ENCODE measurements around the gene ZNF263. TPM values are rescaled to one million over a fixed set of nuclear protein-coding genes. Genes with fewer than 3 reads are reported as not detected.
A peak's percentile ranks its signal among the peaks of the same experiment; 100 is the strongest.

ZNF263 gene
- total and polyA plus RNA-seq, 10 of the 15 experiments (the other 5 are each of a cell fraction or from before 2014, with no cell fraction given) = 4.7 to 45.6 (median 24.5) TPM

DNA sequence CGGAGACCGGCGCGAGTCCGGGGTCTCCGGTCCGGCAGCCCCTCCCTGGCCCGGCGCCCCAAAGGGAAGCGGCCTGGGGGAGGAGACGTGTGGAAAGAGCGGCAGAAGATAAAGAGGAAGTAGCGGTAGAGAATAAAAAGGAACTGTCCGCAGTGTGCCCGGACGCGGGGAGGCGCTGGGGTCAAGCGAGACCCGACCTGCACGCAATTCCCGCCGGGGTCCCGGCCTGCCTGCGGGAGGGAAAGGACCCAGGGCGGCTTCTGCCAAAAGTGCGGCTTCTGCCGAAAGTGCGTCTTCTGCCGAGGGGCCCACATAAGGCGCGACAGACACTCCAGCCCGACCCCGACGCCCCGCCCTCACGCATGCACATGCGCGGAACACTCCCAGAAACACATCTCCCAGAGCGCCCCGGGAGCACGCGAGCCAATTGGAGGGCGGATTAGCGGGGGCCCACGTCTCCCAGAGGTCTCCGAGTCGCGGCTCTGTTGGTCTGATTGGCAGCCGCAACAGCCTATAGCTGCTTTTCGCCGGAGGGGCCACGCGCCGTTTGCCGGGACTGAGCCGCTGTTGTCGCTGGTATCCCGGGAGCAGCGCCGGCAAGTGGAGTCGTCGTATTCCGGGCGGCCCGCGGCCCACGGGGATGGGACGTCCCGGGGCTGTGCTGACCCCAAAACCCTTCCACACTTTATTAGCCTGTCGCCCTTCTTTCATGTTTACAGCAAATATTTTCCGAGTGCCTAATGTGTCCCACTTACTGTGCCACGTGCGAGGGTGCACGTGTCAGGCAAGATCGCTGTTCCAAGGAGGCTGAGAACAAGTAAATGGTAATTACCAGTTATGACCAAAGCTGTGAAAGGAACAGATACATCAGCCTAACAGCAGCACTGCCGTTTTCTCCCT is 18.9 kb upstream of the ZNF263 start (continued):
- TF ChIP-seq ZNF217 (IDR thresholded peaks at IDR 0.05) = 0 out of 2 replicates have a peak, but pooled peaks have one; percentile 27
- TF ChIP-seq RAD21 (IDR thresholded peaks at IDR 0.05; ENCODE audit: insufficient read depth, low read depth, low read length) = peak; percentile 45; the same call in 1 of the 2 replicates
- peak; percentile 28 to 74; a peak in 3 of 4 replicates for TF ChIP-seq SRF (IDR thresholded peaks at IDR 0.05; ENCODE audit: low read depth in 2 of 2, low read length in 2 of 2)
- peak; percentile 95 for TF ChIP-seq DPF2 (IDR thresholded peaks at IDR 0.05)
- TF ChIP-seq MYB (IDR thresholded peaks at IDR 0.05; ENCODE audit: borderline replicate concordance, low read depth, low read length) = no peak
- TF ChIP-seq, protein P1, sequence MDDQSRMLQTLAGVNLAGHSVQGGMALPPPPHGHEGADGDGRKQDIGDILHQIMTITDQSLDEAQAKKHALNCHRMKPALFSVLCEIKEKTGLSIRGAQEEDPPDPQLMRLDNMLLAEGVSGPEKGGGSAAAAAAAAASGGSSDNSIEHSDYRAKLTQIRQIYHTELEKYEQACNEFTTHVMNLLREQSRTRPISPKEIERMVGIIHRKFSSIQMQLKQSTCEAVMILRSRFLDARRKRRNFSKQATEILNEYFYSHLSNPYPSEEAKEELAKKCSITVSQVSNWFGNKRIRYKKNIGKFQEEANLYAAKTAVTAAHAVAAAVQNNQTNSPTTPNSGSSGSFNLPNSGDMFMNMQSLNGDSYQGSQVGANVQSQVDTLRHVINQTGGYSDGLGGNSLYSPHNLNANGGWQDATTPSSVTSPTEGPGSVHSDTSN (IDR thresholded peaks at IDR 0.05; ENCODE audit: insufficient replicate concordance, low read depth, low read length) = peak; percentile 96
- TF ChIP-seq, protein P2, sequence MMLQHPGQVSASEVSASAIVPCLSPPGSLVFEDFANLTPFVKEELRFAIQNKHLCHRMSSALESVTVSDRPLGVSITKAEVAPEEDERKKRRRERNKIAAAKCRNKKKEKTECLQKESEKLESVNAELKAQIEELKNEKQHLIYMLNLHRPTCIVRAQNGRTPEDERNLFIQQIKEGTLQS (IDR thresholded peaks at IDR 0.05; ENCODE audit: borderline replicate concordance, extremely low read depth, low read depth, low read length) = no peak
- TF ChIP-seq POLR2AphosphoS5 (IDR thresholded peaks at IDR 0.05; ENCODE audit: low read length) = peak; percentile 70
- peak; percentile 19; the same call in 1 of the 2 replicates for TF ChIP-seq SMAD5 (IDR thresholded peaks at IDR 0.05; ENCODE audit: low read depth)
- 0 out of 4 replicates have a peak, but pooled peaks of 1 of the 2 experiments have one; percentile 18 for TF ChIP-seq EP300 (IDR thresholded peaks at IDR 0.05; ENCODE audit: borderline replicate concordance in 1 of 2, control insufficient read depth in 1 of 2, low read depth in 2 of 2, low read length in 2 of 2)
- 0 out of 2 replicates have a peak, but pooled peaks have one; percentile 16 for TF ChIP-seq TARDBP (IDR thresholded peaks at IDR 0.05; ENCODE audit: borderline replicate concordance)
- 0 out of 2 replicates have a peak, but pooled peaks have one; percentile 34 for TF ChIP-seq RB1 (IDR thresholded peaks at IDR 0.05; ENCODE audit: borderline replicate concordance)
- no peak for TF ChIP-seq CEBPB (IDR thresholded peaks at IDR 0.05; ENCODE audit: borderline replicate concordance in 1 of 2, low read depth in 2 of 2, low read length in 2 of 2)
- TF ChIP-seq ZSCAN29 (IDR thresholded peaks at IDR 0.05) = no peak
- peak; percentile 65 to 87 for TF ChIP-seq BHLHE40 (IDR thresholded peaks at IDR 0.05; ENCODE audit: borderline replicate concordance in 1 of 2, low read depth in 2 of 2, low read length in 1 of 2)
- no peak for TF ChIP-seq SREBF2 (IDR thresholded peaks at IDR 0.05; ENCODE audit: low read length)
- no peak for TF ChIP-seq ZNF622 (IDR thresholded peaks at IDR 0.05)
- peak; percentile 10; the same call in 1 of the 2 replicates for TF ChIP-seq TAF1 (IDR thresholded peaks at IDR 0.05; ENCODE audit: borderline replicate concordance, low read depth, low read length)
- no peak for TF ChIP-seq POU2F2 (IDR thresholded peaks at IDR 0.05; ENCODE audit: borderline replicate concordance, low read depth, low read length)
- peak; percentile 60; the same call in 1 of the 2 replicates for TF ChIP-seq SIN3A (IDR thresholded peaks at IDR 0.05; ENCODE audit: low read depth, low read length)
- peak; percentile 61; the same call in 1 of the 2 replicates for TF ChIP-seq RAD51 (IDR thresholded peaks at IDR 0.05)
- 0 out of 2 replicates have a peak, but pooled peaks have one; percentile 24 for TF ChIP-seq ZNF24 (IDR thresholded peaks at IDR 0.05)
- TF ChIP-seq YBX1 (IDR thresholded peaks at IDR 0.05) = no peak
- 0 out of 2 replicates have a peak, but pooled peaks have one; percentile 22 for TF ChIP-seq ZNF207 (IDR thresholded peaks at IDR 0.05; ENCODE audit: borderline replicate concordance)
- TF ChIP-seq HCFC1 (IDR thresholded peaks at IDR 0.05; ENCODE audit: low read length) = peak; percentile 40; the same call in 1 of the 2 replicates
- peak; percentile 85 for TF ChIP-seq MYC (IDR thresholded peaks at IDR 0.05; ENCODE audit: insufficient read depth, insufficient read length, insufficient replicate concordance, low read length, severe bottlenecking)
- peak; percentile 69; the same call in 1 of the 2 replicates for TF ChIP-seq POLR2AphosphoS2 (IDR thresholded peaks at IDR 0.05; ENCODE audit: low read depth, low read length)
- TF ChIP-seq CHD2 (IDR thresholded peaks at IDR 0.05; ENCODE audit: borderline replicate concordance, low read depth, low read length) = peak; percentile 84
- no peak for TF ChIP-seq JUND (IDR thresholded peaks at IDR 0.05; ENCODE audit: low read depth, low read length)
